MM.1S (cell line): Measurements from ENCODE around the gene CDHR5.

Experiments used
- CTCF ChIP-seq: fragments of 300-600 bp; sonication (generic); IDR thresholded peaks from 2 replicates; pipeline ENCODE4 v1.5.1; 2016; ENCODE audit warnings: antibody characterized with exemption, low read length, mixed read lengths
- EZH2 ChIP-seq: fragments of 300-600 bp; sonication (generic); optimal IDR thresholded peaks from 2 replicates; pipeline ENCODE3; 2017; ENCODE audit warnings: low read depth, mild to moderate bottlenecking, antibody characterized with exemption, low read length, mixed read lengths
- EZH2phosphoT487 ChIP-seq: fragments of 300-600 bp; sonication (generic); IDR thresholded peaks from 2 replicates; pipeline ENCODE4 v1.6.1; 2018; ENCODE audit warnings: antibody characterized with exemption, low read length

- TF ChIP-seq CTCF (no peak), EZH2 (no peak), EZH2phosphoT487 (no peak)
Measured at GRCh38 chr11:584287-584686, 40.5 kb downstream of the CDHR5 start.
